Astrocyte (in vitro differentiated cells and primary cell): Measurements from ENCODE around the gene DMRTA2.

Experiments used
- CTCF ChIP-seq: IDR thresholded peaks from 2 replicates; pipeline ENCODE4 v1.5.1; 2011; ENCODE audit warnings: low read depth, mild to moderate bottlenecking, inconsistent platforms, low read length, moderate library complexity; ENCODE audit not compliant: insufficient read depth
- EZH2 ChIP-seq: IDR thresholded peaks from 2 replicates; pipeline ENCODE4 v1.6.1; 2012; ENCODE audit warnings: mild to moderate bottlenecking, low read length, inconsistent platforms; ENCODE audit not compliant: insufficient read depth

DNA sequence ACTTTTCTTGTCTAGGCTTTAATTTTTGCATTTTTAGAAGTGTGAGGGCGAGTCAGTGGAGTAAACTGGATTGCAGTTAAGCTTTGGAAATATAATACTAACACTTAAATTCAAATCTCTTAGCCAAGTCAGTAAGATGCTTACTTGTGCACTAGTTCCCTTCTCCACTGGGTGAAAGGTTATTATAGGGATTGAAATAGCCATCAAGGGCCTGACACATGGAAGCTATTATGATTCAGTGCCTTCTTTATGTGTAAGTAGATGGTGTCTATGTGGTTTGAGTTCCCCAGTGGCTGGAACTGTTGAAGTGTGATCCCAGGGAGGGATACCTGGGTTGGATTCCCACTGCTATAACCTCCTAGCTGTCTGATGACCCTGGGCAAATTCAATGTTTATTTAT is 24.7 kb upstream of the DMRTA2 start:
- TF ChIP-seq EZH2 (no peak), CTCF (no peak)
